ENCODE measurements around the gene CSNK1G2. TPM values are rescaled to one million over a fixed set of nuclear protein-coding genes. Genes with fewer than 3 reads are reported as not detected.

The CSNK1G2 gene
- total and polyA plus RNA-seq, 8 donors, result 20.7 to 69.4 (median 27.9) TPM

DNA sequence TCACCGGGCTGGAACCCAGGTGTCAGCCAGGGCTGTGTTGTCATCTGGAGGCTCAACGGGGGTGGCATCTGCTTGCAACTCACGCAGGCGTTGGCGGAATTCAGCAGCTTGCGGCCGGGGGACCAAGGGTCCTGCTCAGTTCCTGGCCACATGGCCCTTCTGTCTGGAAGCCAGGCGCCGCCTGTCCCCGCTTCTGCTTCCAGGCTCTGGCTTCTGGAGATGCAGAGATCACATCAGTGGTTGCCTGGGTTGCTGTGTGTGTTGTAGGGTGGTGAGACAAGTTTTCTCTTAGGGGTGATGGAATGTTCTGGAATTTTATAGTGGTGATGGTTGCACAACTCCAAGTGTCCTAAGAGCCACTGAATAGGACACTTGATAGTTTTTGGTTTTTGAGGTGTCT is 30.8 kb upstream of the CSNK1G2 start:
- WGBS, 2 donors, result 93 to 94% methylated on average over 10 of the region's 10 CpGs
- Histone ChIP-seq H3K4me1 (peaks cover 28 to 39% (median 29%) of the 10 kb centered on the region in 3 donors), H3K27me3 (no peaks in the 10 kb centered on the region), H3K4me3 (no peak overlapping the region), H3K27ac (no peak overlapping the region), H3K36me3 (peaks cover 0 to 15% (median 0%) of the 10 kb centered on the region in 3 donors), H3K9me3 (no peaks in the 10 kb centered on the region)
- FAIRE-seq (no peak), ATAC-seq (no peak), DNase-seq (peak in 1 of 6 donors; percentile 60)
- TF ChIP-seq, protein P1, sequence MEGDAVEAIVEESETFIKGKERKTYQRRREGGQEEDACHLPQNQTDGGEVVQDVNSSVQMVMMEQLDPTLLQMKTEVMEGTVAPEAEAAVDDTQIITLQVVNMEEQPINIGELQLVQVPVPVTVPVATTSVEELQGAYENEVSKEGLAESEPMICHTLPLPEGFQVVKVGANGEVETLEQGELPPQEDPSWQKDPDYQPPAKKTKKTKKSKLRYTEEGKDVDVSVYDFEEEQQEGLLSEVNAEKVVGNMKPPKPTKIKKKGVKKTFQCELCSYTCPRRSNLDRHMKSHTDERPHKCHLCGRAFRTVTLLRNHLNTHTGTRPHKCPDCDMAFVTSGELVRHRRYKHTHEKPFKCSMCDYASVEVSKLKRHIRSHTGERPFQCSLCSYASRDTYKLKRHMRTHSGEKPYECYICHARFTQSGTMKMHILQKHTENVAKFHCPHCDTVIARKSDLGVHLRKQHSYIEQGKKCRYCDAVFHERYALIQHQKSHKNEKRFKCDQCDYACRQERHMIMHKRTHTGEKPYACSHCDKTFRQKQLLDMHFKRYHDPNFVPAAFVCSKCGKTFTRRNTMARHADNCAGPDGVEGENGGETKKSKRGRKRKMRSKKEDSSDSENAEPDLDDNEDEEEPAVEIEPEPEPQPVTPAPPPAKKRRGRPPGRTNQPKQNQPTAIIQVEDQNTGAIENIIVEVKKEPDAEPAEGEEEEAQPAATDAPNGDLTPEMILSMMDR (IDR thresholded peaks at IDR 0.05), result no peak
- intact Hi-C loops (cut with DNase I), result no loop called here

GRCh38 chr19:1911098-1911497 is 29.9 kb upstream of the CSNK1G2 start:
- DNase-seq (no peak), FAIRE-seq (no peak), ATAC-seq (no peak)
- Histone ChIP-seq H3K4me1 (peaks cover 28 to 34% (median 28%) of the 10 kb centered on the region in 3 donors), H3K36me3 (peaks cover 0 to 15% (median 0%) of the 10 kb centered on the region in 3 donors), H3K27ac (no peak overlapping the region), H3K4me3 (no peak overlapping the region), H3K27me3 (no peaks in the 10 kb centered on the region), H3K9me3 (no peaks in the 10 kb centered on the region)
- TF ChIP-seq, protein P1 (IDR thresholded peaks at IDR 0.05), result no peak
- WGBS, 2 donors, result 91 to 92% methylated on average over 13 of the region's 13 CpGs
- intact Hi-C loops (cut with DNase I), result no loop called here

DNA sequence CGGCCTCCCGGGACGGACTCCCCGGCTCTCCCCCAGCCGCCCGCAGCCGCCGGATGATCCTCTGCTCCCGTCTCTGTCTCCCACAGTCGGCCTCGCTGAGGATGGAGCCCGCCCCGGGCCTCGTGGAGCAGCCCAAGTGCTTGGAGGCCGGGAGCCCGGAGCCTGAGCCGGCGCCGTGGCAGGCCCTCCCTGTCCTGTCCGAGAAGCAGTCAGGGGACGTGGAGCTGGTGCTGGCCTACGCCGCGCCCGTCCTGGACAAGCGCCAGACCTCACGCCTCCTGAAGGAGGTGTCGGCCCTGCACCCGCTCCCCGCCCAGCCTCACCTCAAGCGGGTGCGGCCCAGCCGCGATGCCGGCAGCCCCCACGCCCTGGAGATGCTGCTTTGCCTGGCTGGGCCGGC is 29.0 kb upstream of the CSNK1G2 start:
- H3K36me3 ChIP-seq, result peaks cover 0 to 15% (median 0%) of the 10 kb centered on the region in 3 donors
- peaks cover 23 to 30% (median 27%) of the 10 kb centered on the region in 3 donors for H3K4me1 ChIP-seq
- intact Hi-C loops (cut with DNase I), result no loop called here
- no peaks in the 10 kb centered on the region for H3K27me3 ChIP-seq
- H3K4me3 ChIP-seq, result no peak overlapping the region
- DNase-seq (peak in 2 of 6 donors; percentile 65 to 78), FAIRE-seq (no peak), ATAC-seq (no peak)
- H3K27ac ChIP-seq, result no peak overlapping the region
- no peaks in the 10 kb centered on the region for H3K9me3 ChIP-seq
- 91% methylated on average over 33 to 37 of the region's 37 CpGs for WGBS, 2 donors
- TF ChIP-seq, protein P1 (IDR thresholded peaks at IDR 0.05), result no peak

DNA sequence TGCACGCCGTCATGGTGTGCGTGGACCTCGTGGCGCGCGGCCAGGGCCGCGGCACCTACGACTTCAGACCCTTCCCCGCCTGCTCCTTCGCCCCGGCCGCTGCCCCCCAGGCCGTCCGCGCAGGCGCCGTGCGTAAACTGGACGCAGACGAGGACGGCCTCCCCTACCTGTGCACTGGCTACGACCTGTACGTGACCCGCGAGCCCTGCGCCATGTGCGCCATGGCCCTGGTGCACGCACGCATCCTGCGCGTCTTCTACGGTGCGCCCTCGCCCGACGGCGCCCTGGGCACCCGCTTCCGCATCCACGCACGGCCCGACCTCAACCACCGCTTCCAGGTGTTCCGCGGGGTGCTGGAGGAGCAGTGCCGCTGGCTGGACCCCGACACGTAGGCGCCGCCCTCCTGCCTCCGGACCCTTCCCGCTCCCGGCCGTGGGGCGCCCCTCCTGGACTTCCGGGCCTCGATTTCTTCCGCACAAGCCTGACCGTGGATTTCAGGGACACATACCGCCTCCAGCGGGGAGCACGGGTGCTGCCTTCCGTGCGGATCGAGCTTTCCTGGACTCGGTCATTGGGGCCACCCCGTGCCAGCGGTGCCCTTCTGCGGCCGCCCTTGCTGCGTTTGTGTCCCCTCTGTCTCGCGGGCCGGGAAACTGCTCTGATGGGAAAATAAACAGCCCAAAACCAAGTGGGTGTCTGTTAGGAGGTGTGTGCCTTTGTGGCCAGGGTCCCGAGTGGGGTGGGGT is 28.0 kb upstream of the CSNK1G2 start:
- intact Hi-C loops (cut with DNase I), result no loop called here
- Histone ChIP-seq H3K4me3 (no peak overlapping the region), H3K36me3 (peaks cover 0 to 19% (median 2%) of the 10 kb centered on the region in 3 donors), H3K9me3 (no peaks in the 10 kb centered on the region), H3K4me1 (peaks cover 17 to 22% (median 17%) of the 10 kb centered on the region in 3 donors), H3K27ac (no peak overlapping the region), H3K27me3 (no peaks in the 10 kb centered on the region)
- WGBS, 2 donors, result 95 to 96% methylated on average over 76 to 77 of the region's 77 CpGs
- no peak for FAIRE-seq
- DNase-seq, result peak in 2 of 6 donors; percentile 58 to 69
- no peak for ATAC-seq
- TF ChIP-seq, protein P1 (IDR thresholded peaks at IDR 0.05), result no peak
